NT2/D1 (cell line): Measurements from ENCODE around the gene PML.

Experiments
- DNase-seq: peaks from one replicate; pipeline ENCODE4 v3.0.0-alpha.2; 2011; ENCODE audit warnings: low read depth, low spot score
- H3K27me3 ChIP-seq: 2 replicates; pipeline ENCODE4 v1.6.0; 2011; ENCODE audit warnings: mild to moderate bottlenecking; ENCODE audit not compliant: insufficient read length, insufficient read depth
- H3K36me3 ChIP-seq: 2 replicates; pipeline ENCODE4 v1.6.1; 2011; ENCODE audit warnings: mild to moderate bottlenecking, low read length, mixed read lengths; ENCODE audit not compliant: insufficient read depth, insufficient read length
- H3K4me1 ChIP-seq: 2 replicates; pipeline ENCODE4 v1.5.1; 2011; ENCODE audit not compliant: insufficient read depth, insufficient read length
- H3K4me3 ChIP-seq: 2 replicates; pipeline ENCODE4 v1.5.1; 2011; ENCODE audit warnings: low read depth; ENCODE audit not compliant: insufficient read length
- H3K9ac ChIP-seq: 2 replicates; pipeline ENCODE4 v1.6.0; 2011; ENCODE audit warnings: low read depth; ENCODE audit not compliant: insufficient read length
- H3K9me3 ChIP-seq: 2 replicates; pipeline ENCODE4 v1.5.1; 2011; ENCODE audit warnings: mild to moderate bottlenecking, low read length; ENCODE audit not compliant: insufficient read depth
- SUZ12 ChIP-seq: IDR thresholded peaks from 2 replicates; pipeline ENCODE4 v1.6.1; 2011; ENCODE audit not compliant: insufficient read length, insufficient read depth; ENCODE audit errors: extremely low read depth
- YY1 ChIP-seq: IDR thresholded peaks from 2 replicates; pipeline ENCODE4 v1.6.1; 2011; ENCODE audit not compliant: insufficient read length, insufficient read depth
- ZNF274 ChIP-seq: IDR thresholded peaks from 2 replicates; pipeline ENCODE4 v1.6.1; 2011; ENCODE audit warnings: mild to moderate bottlenecking, low read depth, low read length

The PML gene

DNA sequence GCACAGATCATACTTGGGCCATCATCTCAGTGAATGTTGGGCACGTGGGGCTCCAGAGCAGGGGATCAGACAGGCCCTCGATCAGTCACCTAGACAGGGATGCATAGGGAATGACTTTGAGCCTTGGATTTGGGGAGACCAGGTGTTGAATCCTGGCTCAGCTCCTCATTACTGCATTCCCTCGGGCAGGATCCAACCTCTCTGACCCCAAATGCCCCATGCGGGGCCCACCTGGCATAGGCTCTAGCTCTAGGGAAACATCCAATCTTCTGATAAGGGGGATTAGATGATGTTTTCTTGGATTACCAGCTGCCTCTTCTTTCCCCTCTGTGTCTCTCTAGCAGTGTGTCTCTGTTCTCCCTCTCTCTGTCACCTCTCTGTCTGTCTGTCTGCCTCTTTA, 45.5 kb upstream of the PML start:
- TF ChIP-seq SUZ12 (no peak), YY1 (no peak), ZNF274 (no peak)

DNA sequence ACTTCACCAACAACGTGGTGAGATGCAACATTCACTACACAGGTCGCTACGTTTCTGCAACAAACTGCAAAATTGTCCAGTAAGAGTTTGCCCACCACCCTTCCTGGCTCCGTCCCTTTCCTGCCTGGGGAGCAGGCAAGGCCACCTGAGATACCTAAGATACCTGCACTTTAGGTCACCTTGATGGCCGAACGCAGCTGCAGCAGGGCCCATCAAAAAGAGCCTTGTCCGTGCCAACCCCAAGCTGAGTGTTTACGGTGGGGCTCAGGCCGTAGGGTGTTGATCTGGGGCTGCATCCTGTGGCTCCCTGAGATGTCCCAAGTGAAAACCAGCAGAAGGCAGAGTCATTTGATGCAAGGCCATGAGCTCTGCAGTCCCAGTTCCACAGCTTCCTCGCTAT, 45.0 kb upstream of the PML start:
- Histone ChIP-seq H3K27me3 (no peaks in the 10 kb centered on the region), H3K36me3 (peaks cover 63% of the 10 kb centered on the region), H3K4me3 (no peak overlapping the region), H3K9me3 (no peaks in the 10 kb centered on the region), H3K4me1 (peaks cover 30% of the 10 kb centered on the region), H3K9ac (no peak overlapping the region)
- DNase-seq, result no peak
- TF ChIP-seq ZNF274, result no peak
- no peak for TF ChIP-seq SUZ12
- no peak for TF ChIP-seq YY1

More for the DNA sequence above, 45.5 kb upstream of the PML start:
- H3K9me3 ChIP-seq, result no peaks in the 10 kb centered on the region
- no peak overlapping the region for H3K9ac ChIP-seq
- no peak overlapping the region for H3K4me3 ChIP-seq
- no peaks in the 10 kb centered on the region for H3K27me3 ChIP-seq
- H3K4me1 ChIP-seq, result peaks cover 30% of the 10 kb centered on the region
- DNase-seq, result no peak
- H3K36me3 ChIP-seq, result peaks cover 63% of the 10 kb centered on the region

- H3K9ac ChIP-seq, result peak overlapping the region; percentile 24
- no peak for DNase-seq
Observed at GRCh38 chr15:73950479-73950830, 44.1 kb upstream of the PML start.

GRCh38 chr15:73950831-73951561, 43.5 kb upstream of the PML start:
- H3K36me3 ChIP-seq, result peaks cover 57% of the 10 kb centered on the region
- peaks cover 32% of the 10 kb centered on the region for H3K4me1 ChIP-seq
- no peaks in the 10 kb centered on the region for H3K27me3 ChIP-seq
- H3K9ac ChIP-seq, result peak overlapping the region; percentile 72
- peak; percentile 90 for DNase-seq
- no peaks in the 10 kb centered on the region for H3K9me3 ChIP-seq
- TF ChIP-seq YY1 (no peak), ZNF274 (no peak), SUZ12 (no peak)
- H3K4me3 ChIP-seq, result no peak overlapping the region

More at GRCh38 chr15:73950479-73950830, 44.1 kb upstream of the PML start:
- TF ChIP-seq ZNF274, result no peak
- no peak for TF ChIP-seq SUZ12
- TF ChIP-seq YY1, result no peak
- H3K9me3 ChIP-seq, result no peaks in the 10 kb centered on the region
- H3K27me3 ChIP-seq, result no peaks in the 10 kb centered on the region
- H3K4me3 ChIP-seq, result no peak overlapping the region
- H3K36me3 ChIP-seq, result peaks cover 59% of the 10 kb centered on the region
- peaks cover 31% of the 10 kb centered on the region for H3K4me1 ChIP-seq

DNA sequence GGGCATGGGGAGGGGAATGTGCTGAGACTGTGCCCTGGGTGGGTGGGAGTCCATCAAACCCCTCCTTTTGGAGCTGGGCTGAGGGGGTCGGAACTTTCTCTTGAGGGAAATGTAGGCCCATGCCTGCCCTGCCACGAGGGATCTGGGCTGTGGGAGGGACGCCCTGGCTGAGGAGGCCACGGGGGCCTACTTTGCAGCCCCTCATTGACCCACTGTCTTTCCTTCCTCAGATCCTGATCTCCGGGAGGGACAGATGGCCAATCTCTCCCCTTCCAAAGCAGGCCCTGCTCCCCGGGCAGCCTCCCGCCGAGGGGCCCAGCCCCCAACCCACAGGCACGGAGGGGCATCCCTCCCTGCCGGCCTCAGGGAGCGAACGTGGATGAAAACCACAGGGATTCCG, 42.9 kb upstream of the PML start:
- H3K36me3 ChIP-seq, result peaks cover 52% of the 10 kb centered on the region
- DNase-seq, result no peak
- no peaks in the 10 kb centered on the region for H3K27me3 ChIP-seq
- H3K4me3 ChIP-seq, result no peak overlapping the region
- no peaks in the 10 kb centered on the region for H3K9me3 ChIP-seq
- H3K9ac ChIP-seq, result peak overlapping the region; percentile 72
- TF ChIP-seq YY1 (no peak), SUZ12 (no peak), ZNF274 (no peak)
- peaks cover 32% of the 10 kb centered on the region for H3K4me1 ChIP-seq

GRCh38 chr15:73952171-73952912, 42.2 kb upstream of the PML start:
- H3K4me1 ChIP-seq, result peaks cover 35% of the 10 kb centered on the region
- TF ChIP-seq SUZ12 (no peak), YY1 (no peak), ZNF274 (no peak)
- H3K4me3 ChIP-seq, result no peak overlapping the region
- H3K27me3 ChIP-seq, result no peaks in the 10 kb centered on the region
- H3K36me3 ChIP-seq, result peaks cover 45% of the 10 kb centered on the region
- no peaks in the 10 kb centered on the region for H3K9me3 ChIP-seq
- DNase-seq, result no peak
- H3K9ac ChIP-seq, result peak overlapping the region; percentile 72

GRCh38 chr15:73952913-73953750, 41.4 kb upstream of the PML start:
- Histone ChIP-seq H3K9me3 (no peaks in the 10 kb centered on the region), H3K9ac (no peak overlapping the region), H3K36me3 (peaks cover 37% of the 10 kb centered on the region), H3K27me3 (no peaks in the 10 kb centered on the region), H3K4me1 (peaks cover 35% of the 10 kb centered on the region), H3K4me3 (no peak overlapping the region)
- DNase-seq, result no peak
- no peak for TF ChIP-seq SUZ12
- TF ChIP-seq YY1, result no peak
- TF ChIP-seq ZNF274, result no peak
